Right lobe of liver (tissue), 4 donors: ENCODE measurements around the gene DDR2.

ENCODE experiments used
- CTCF ChIP-seq, 4 donors: fragments of 200-600 bp in 3 of 4; fragments of 450-650 bp in 1 of 4; IDR thresholded peaks; one replicate each; pipeline versions ENCODE4 v1.5.1 to v1.8.0; 2016 to 2022; ENCODE audit warnings: antibody characterized with exemption in 4 of 4, mild to moderate bottlenecking in 2 of 4
- POLR2A ChIP-seq: fragments of 450-650 bp; IDR thresholded peaks from one replicate; pipeline ENCODE4 v1.6.1; 2017; ENCODE audit warnings: antibody characterized with exemption, mild to moderate bottlenecking
- donor health status: DM: no; HTN: no; CAD: no.
- donor health status: DM: no; HTN: no; CAD: no.
- donor health status: DM: no; HTN: yes; CAD: no.

GRCh38 chr1:162706606-162707005 lies 74.3 kb downstream of the DDR2 start:
- TF ChIP-seq CTCF (IDR thresholded peaks at IDR 0.05), result no peak
- no peak for TF ChIP-seq POLR2A
